Hematopoietic multipotent progenitor cell treated with erythropoietin and hydrocortisone succinate and interleukin-3 and kit ligand, for 15 days (in vitro differentiated cells): ENCODE data around the gene KL.

Source experiments
- DNase-seq: peaks from one replicate; pipeline ENCODE4 v3.0.0-alpha.2; 2015; ENCODE audit warnings: low spot score

The KL gene

DNA sequence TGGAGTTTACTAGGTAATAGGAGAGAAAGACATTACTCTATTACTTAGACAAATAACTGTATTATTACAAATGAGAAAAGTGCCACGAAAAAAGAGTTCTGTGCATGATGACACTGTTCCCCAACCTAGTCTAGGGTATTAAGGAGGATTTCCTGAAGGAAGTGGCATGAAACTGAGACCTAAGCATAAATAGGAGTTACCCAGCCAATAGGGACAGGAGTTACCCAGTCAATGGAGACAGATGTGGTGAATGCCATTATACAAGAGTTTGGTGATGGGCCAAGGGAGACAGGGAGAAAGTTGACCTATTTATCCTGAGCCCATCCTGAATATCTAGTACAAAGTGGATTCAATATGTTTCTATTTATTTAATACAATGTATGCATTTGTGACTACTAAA, 65.4 kb downstream of the KL start:
- DNase-seq: no peak

DNA sequence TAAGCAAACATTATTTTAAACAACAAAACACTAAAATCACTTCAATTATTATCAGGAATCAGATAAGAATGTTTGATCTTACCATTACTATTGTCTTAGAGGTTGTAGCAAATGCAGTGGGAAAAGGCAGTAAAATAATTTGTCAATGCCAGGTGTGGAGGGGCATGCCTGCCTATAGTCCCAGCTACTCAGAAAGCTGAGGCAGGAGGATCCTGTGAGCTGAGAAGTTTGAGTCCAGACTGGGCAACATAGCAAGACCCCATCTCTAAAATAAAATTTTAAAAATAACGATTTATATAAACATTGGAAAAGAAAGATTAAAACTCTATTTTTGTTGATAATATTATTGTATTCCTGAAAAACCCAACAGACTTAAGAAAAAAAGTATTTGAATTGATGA, 66.8 kb downstream of the KL start:
- DNase-seq: no peak

DNA sequence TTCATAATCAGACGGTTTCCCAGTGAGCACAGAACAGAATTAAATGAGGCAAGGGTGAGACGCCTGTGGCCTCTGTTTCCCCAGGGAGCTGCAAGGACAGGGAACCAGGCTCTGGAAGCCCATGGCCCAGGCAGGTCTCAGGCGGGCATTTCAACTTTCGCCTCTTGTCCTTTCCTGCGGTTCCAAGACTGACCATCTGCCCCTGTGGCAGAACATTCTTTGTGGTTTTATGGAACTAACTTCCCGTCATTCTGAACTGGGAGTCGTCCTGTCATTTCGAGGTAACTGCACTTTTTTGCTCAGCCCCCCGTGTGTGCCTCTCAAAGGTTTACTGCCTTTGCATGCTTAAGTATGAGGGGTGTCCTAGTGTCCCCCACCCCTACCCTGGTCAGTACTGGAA, 70.9 kb downstream of the KL start:
- no peak for DNase-seq

DNA sequence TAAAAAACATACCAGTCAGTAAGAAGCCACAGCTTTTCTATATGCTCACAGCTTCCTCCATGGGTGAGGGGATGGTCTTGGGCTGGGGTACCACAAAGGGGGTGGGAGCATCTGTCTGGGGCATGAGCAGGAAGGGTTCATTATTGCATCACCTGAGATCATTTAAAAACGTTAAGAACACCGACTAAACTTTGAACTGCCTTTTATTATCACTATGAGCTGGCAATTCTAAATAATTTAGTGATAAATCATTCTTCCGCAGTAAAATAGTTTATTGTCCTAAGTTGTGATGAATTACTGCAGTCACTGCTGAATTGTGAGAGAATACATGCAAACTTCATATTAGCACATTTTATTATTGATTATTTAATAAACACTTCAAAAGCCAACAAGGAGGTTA, 71.6 kb downstream of the KL start:
- DNase-seq: no peak

DNA sequence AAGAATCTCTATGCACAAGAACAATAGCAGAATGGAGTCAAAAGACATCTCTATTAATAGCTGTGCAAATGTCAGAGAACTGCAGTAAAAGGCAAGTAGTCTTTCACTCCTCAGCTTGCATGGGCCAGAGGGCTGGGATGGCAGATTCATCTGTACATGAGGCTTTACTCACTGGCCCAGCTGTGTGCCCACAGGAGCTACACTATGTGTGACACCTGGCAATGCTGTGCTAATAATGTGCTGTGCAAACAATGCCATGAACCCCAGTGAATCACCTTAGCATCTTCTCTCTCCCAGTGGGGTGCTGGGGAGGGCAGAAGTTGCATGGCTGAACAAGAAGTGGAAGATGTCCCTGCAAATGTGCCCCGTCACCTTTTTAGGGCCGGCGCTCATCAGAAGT, 73.1 kb downstream of the KL start:
- no peak for DNase-seq

DNA sequence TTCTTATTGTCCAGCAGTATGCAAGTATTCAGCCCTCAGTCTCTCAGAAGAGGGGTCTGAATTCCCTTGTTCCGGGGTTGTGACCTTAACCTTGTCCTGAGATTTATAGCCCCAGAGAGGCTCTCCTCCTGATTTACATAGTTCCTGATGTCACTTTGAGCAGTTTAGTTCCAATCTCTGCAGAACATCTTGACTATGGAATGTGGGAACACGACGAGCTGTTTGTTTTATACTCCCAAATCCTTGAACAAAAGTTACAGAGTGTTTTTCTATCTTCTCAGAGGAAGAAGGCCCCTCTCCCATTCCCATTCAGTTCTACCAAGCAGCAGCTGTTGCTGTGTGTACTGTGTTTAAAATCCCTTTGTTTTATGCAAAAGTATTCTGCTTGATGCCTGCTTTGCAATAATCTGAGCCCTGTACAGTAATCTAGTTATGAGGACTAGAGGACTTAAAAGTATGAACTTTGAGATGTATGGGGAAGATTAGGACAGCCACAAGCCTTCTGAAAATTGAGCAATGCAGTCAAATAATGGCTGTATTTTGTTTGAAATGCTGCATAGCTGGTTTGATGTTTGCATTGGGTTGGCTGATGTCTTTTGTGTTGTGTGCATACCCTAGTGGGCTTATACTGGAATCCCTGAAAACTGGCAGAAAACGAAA, 74.7 kb downstream of the KL start:
- DNase-seq: no peak

DNA sequence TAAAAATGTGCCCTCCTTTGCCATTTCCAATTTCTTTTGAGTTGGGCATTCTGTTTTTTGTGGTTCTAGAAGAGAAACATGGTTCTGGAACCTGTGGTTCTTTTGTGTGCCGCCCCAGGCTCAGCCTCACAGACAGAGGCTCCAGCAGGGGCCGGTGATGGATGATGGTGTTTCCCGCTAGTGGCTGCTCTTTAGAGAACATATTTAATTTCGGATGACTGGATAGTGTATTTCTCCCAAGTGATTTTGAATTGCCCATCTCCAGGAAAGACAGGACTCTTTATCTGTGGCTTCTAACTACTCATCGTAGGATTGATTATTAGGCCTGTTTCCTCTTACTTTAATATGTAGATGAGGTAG, 75.2 kb downstream of the KL start:
- DNase-seq: no peak

DNA sequence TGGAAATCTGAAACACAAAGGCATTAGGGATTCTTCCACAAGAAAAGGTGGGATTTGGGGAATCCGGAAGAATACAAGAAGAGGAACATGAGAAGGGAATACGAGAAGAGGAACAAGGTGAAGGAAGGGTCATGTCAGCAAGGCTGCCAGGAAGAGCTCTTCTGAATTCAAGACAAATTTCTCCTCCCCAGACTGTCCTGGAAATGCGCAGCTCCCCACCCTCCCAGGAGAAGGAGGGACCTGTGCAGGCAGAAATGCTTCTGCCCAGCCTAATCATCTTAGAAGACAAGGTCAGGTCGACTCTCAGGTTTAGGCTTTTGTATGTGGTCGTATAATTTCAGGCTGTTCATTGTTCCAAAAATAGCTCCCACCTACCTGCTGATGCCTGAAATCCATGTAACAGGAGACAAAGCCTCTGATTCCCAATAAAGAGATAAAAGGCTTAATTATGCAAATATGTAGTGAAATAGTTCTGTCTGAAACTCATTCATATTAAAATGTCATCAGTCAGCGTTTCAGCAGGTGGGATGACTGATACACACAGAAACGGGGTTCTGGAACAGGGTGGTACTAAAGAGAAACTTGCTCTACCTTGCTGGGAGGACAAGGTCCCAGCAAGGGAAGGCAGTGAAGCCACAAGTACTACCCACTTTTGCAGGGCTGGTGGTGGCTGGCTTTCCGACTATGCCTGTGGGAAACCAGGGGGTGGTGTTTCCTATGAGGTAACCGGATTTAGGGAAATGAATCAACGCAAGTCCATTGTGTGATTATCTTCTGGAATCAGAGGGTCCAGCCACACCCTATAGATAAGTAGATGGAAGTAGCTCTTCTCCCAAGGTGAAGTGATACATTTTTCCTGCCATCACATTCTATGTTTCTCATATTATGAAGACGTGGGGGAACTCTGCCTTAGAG, 76.1 kb downstream of the KL start:
- DNase-seq: no peak

DNA sequence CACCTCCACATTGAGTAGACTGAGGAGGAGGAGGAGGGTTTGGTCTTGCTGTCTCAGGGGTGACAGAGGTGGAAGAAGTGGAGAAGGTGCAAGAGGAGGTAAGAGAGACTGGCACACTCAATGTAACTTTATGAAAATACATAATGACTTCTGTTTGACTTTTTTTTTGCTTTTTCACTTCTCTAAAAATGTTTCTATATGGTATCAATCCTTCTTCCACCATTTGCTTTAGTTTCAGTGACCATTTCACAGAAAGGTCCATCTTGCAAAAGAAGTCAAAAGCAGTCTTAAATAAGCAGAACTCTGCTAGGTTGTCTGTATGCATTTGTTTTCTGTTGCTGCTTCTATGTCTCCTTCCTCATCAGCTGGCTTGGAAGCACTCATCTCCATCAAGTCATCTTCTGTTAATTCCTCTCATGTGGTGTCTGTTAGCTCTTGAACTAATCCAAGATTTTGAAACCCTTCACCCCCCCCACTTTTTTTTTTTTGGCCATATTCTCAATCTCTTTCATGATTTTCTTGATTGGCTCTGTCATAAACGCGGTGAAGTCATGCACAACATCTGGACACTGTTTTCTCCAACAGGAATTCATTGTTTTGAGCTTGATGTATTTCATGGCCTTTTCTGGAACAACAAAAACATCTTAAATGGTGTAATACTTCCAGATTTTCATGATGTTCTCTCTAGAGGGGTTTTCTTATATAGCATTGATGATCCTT, 80.8 kb downstream of the KL start:
- no peak for DNase-seq

DNA sequence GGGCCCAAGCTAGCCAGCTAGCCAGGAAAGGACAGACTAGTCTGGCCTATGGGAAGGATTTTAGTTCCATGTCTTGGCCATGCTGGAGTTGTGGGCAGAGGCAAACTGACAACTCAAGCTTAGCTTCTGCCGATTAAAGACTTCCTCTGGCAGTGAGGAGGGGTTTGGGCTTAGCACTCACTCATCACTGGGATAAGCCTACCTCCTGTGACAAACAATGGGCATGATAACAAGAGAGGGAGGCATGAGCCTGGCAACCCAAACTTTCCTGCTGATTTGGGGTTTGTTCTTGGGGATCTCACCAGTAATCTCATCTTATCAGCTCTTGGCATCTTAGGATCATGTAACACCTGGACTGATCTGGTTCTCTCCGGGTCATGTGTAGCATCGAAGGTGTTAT, 83.6 kb downstream of the KL start:
- no peak for DNase-seq

DNA sequence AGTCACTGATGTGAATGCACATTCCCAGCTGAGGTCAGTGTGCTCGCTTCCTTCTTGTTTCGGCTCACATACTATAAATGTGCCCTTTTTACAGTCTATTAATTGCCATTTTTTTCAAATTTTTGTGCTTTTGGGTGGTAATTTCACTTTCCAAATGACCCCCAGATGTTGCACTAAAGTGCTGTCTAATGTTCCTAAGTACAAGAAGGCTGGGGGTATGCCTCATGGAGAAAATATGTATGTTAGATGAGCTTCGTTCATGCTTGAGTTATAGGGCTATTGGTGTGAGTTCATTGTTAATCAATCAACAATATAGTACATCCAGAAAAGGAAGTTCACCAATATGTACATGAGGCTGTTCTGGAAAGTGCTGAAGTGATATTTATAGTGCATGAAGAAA, 84.7 kb downstream of the KL start:
- DNase-seq: no peak

DNA sequence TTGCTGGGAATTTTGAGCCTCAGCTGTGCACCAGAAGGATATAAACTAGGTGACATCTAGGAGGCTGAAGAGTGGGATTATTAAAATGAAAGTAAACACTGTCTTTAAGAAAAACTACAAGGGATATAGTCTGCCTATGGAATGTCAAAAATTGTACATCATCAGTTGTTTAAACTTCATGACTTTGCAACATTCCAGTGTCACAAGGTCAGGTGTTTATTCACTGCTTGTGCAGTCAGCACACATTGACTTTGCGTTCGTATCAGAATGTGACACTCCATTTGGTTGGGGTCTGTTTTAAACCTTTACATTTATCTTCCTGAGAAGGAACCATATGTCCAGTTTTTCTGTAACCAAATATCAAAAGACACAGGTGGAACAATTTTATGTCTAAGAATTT, 85.6 kb downstream of the KL start:
- DNase-seq: no peak

DNA sequence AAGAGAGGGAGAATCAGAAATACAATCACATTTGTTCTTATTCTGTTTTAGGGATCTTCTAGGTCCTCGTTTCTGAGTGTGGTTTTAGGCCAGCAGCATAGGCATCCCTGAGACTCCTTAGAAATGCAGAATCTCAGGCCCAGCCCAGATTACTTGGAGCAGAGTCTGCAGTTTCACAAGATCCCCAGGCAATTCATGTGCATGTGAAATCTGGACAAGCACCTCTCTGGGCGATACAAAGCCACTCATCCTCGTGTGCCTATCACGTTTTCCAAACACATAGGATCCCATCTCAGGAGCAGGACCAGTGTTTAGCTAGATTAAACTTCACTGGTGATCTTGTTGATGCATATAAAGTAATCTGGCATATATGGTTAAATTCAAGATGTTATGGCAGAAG, 87.2 kb downstream of the KL start:
- no peak for DNase-seq

DNA sequence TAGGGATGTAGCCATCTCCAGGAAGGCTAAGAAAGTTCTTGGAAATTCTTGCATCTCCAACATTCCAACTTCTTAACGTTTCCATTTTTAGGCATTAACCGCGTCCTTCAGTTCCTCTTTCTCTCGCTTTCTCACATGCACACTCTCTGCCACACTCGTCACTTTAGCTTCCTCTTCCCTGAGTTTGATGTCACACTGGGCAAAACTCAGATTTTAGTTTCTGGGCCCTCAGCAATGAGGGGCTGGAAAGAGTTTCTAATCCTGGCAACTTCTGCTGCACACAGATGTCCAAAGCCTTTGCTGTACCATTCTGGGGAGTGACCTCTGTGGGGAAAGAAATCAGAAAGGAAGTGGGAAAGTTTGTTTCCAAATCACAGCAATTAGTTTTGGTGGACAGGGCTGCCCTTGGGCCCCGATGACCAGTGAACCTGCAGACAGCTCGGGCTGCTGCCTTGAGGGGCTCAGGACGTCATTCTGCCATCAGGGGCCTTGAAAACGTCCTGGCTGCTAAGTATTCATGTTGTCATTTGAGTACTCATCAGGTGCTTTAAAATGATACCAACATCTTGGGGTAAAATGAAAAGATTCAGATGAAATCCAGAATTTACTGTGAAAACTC, 89.3 kb downstream of the KL start:
- DNase-seq: no peak

DNA sequence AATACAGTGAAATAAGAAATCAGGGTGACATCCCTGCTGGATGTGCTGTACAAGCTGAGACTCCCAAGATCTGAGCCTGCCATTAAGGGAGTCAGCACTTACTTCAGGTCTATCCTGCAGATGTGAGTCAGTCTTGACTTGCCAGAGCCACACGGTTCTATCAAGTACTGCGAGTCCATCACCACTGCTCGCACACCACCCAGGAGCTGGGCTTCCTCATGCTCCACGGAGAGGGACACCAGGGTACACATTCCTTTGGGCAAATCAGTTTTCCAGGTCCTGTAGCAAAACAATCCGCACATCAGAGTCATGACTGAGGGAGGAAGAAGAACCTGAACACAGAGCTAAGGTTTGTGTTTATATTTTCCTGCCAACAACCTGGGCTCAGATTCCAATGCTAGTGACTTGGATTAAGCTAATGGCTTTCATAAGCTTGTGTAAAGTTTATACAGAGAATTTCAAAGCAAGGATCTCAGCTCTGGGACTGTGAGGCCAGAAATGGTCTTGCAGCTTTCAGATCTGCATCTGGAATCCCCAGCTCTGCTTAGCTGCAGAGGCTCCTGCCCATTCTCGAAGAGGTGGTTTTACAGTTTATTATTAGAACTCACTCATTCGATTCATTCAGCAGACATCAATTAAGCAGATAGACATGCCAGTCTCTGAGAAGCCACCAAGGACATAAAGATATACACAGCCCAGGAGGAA, 90.6 kb downstream of the KL start:
- no peak for DNase-seq

DNA sequence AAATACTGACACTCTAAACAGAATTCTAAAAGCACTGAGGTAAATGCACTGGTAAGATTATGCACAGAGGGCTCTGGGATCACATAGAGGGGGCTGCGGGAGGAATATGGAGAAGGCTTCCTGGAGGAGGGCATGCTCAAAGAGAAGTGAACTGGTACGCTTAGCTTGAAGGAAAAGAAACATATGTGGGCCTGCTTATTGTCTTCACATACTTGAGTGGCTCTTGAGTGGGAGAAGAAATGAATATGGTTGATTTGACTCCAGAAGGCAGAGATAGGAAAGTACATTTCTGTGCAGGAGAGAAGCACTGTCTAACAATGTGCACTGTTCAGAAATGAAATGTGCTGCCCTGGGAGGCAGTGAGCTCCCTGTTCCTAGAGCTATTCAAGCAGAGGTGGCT, 91.1 kb downstream of the KL start:
- DNase-seq: no peak

DNA sequence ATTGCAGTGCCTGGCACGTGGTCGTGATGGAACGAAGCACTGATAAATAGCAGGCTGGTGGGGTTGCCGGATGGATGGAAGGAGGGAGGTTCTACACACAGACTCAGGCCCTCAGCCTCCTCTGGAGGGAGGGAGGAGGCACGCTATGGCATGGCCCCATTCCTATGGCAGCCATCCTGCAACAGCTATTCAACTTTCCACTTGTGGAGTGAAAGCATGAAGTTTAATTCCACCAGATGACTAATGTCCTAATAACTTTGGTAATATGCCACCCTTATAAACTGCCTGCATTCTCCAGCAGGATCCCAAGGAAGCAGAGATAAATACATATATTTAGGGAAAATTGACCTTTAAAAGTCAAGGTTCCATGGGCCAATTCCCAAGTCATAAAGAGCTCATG, 92.4 kb downstream of the KL start:
- DNase-seq: no peak

DNA sequence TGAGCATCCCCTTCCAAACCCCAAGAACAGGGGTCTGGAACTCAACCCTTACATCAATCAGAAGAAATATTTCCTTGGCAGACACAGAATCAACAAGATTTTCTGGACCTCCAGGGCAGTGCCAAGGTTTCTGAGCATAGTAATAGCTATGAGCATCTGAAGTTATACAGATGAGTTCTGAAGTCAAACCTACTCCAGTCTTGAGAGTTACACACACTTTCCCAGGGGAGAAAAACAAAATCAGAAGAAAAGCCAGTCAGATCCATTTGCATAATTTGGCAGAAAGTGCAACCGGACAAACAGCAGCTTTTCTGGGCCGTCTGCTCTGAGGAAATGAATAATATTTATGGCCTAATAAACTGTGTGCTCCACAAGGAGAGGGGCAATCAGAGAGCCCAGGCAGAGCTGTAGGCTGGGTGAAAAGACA, 93.1 kb downstream of the KL start:
- no peak for DNase-seq

DNA sequence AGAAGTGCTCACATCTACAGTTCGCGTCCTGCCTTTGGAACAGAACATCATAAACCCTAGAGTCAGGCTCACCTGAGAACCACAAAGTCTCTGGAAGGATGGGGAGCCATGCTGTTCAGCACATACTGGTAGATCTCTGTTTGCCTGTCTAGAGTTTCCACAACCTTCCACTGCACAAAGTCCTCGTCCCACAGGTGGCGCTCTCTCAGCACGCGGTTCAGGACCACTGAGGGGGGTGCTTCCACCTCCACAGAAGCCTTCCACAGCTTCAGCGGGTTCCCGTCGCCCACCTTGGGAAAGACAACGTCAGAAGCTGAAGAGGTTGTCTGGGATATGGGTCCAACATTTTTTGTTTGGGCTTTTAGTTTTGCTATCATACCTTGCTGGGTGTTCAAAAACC, 93.6 kb downstream of the KL start:
- DNase-seq: no peak

DNA sequence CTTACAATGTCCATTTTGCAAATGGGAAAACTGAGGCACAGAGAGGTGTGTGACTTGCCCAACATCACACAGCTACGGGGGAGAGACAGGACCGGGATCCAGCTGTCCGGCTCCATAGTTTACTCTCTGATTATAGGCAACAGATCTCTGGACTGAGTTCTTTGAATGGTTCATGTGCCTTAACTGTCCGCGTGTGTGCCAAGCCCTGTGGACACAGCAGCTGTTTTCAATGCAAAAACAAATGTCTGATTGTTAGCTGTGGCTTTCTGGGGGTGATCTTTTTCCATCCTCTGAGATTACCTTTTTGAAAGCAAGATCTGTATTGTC, 94.1 kb downstream of the KL start:
- DNase-seq: no peak

DNA sequence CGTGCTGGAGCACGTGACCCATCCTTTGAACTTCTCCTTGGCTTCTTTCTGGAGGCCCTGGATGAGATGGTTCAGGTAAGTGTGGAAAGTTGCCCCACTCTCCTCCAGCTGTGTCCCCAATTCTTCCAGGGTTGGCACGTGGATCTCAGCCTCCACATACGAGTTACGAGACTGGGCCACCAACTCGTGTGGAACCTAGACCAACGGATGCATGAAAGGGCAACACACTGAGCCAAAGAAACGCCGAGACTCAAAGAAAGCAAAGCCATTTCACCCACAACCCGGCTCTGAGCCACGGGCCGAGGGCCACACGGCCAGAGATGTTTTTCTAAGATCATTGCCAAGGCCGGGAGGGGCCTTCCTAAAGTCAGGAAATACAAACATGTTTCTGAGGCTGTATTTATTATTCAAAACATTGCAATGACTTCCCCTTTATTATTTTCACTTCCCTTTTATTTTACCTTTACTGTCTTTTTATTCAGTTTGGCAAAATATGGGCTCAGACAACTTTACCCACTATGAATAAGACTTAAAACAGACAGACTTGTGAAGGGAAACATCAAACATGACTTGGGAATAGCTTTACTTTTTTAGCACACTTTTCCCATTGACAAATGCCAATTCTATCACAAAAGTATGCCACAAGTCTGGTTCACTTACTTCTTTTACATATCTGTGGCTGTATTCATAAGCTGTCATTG, 94.6 kb downstream of the KL start:
- no peak for DNase-seq
